IPS DF 6.9 (cell line): ENCODE data around the gene FOXA3.

Experiments used
- DNase-seq: peaks from one replicate; pipeline ENCODE4 v3.0.0-alpha.2; 2013; ENCODE audit warnings: low read depth, low spot score
- H3K27ac ChIP-seq: one replicate; pipeline ENCODE4 v1.5.1; 2013; ENCODE audit warnings: low read length, control low read depth
- H3K27me3 ChIP-seq: 2 replicates; pipeline ENCODE4 v1.6.1; 2013; ENCODE audit warnings: mild to moderate bottlenecking, low read length; ENCODE audit not compliant: control insufficient read depth, insufficient read depth
- H3K36me3 ChIP-seq: 2 replicates; pipeline ENCODE4 v1.6.1; 2013; ENCODE audit warnings: low read length; ENCODE audit not compliant: control insufficient read depth, insufficient read depth
- H3K4me1 ChIP-seq: 2 replicates; pipeline ENCODE4 v1.6.1; 2013; ENCODE audit warnings: low read length; ENCODE audit not compliant: control insufficient read depth, insufficient read depth
- H3K4me3 ChIP-seq: 2 replicates; pipeline ENCODE4 v1.5.1; 2013; ENCODE audit warnings: mild to moderate bottlenecking, low read length
- H3K9me3 ChIP-seq: 2 replicates; pipeline ENCODE4 v1.6.1; 2013; ENCODE audit warnings: low read length, inconsistent platforms; ENCODE audit not compliant: control insufficient read depth, insufficient read depth
- WGBS: extraction: QIAGEN DNeasy Blood & Tissue Kit; methylation state at CpG from one replicate; pipeline ENCODE4 v1.1.7; 2013; ENCODE audit warnings: mixed read lengths, missing lambda C conversion rate; ENCODE audit not compliant: insufficient read length, insufficient coverage; 5-methylcytosine and 5-hydroxymethylcytosine counted together

FOXA3 gene

DNA sequence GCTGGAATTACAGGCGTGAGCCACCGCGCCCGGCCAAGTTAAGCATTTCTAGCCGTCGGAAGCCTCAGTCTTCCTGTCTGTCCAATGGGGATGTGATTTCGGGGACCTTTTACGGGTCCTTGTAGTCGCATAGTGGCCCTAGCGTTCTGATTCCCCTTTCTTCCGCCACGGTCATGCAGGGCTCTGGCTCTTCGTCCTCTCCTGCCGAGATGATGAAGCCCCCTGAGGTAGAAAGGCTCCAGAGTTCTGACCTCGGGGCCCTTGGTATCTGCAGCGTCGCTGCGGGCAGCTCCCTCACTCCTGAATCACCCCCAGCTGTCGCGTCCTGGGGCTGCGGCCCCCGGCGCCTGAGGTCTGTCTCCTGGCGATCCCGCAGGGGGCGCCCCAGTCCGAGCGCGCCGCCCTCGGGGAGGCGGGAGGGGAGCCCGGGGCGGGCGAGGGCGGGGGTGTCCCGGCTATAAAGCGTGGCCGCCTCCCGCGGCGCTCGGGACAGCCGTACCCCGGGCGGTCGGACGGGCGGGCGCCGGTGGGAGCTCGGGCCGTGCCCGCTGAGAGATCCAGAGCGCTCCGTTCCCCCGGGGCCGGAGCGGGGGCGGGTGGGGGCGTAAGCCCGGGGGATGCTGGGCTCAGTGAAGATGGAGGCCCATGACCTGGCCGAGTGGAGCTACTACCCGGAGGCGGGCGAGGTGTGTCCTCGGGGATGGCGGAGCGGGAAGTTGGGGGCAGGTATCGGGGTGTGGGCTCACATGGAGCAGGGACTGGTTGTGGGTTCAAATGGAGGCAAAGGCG lies at the start of gene FOXA3:
FOXA3 (plus strand) TSS at position 487 of the 789 bp plus-strand sequence; CDS start at position 618, 131 bp downstream.
- WGBS: no CpG with 5 or more reads among the region's 71 CpGs
- no peak for DNase-seq

DNA sequence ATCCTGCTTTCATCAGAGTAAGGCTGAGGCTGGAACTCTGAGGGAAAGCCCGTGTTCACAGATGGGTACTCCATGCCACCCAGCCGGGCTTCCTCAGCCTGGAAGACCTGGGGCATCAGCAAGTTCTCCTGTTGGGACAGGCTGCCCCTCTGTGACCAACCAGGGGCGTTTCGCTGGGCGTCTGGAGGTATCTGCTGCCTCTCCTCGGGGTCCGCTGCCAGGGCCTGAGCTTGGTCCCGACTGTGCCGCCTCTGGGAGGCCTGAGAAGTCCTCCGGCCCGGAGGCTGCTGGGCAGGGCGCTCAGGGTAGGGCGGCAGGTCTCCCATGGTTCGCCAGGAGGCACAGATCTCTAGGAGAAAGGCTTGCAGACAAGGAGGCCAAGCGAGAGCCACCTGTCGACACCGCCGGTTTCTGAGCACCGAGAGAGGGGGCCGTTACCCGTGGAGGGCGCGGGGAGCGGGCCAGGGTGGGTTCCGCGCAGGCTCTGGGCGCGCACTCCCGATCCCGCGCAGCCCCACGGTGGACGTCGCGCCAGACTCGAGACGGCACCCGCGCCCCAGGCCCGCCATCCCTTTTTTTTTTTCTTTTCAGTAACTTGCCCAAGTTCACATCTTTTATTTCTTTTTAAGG lies 49.2 kb upstream of the FOXA3 start, which contains the start of gene RSPH6A:
RSPH6A (minus strand) TSS at position 458 of the 630 bp plus-strand sequence; CDS start at position 326, 132 bp downstream.
- Histone ChIP-seq H3K36me3 (no peaks in the 10 kb centered on the region), H3K4me1 (peaks cover 8% of the 10 kb centered on the region; the same call in 1 of the 2 replicates), H3K27ac (no peak within 1 kb of the TSS), H3K4me3 (peak within 1 kb of the TSS; percentile 45; the same call in 1 of the 2 replicates), H3K9me3 (no peaks in the 10 kb centered on the region), H3K27me3 (no peaks in the 10 kb centered on the region)
- no peak for DNase-seq
- WGBS: no CpG with 5 or more reads among the region's 40 CpGs

More for the DNA sequence above, at the start of gene FOXA3:
- Histone ChIP-seq H3K4me1 (no peaks in the 10 kb centered on the region), H3K36me3 (no peaks in the 10 kb centered on the region), H3K27ac (no peak within 1 kb of the TSS), H3K9me3 (no peaks in the 10 kb centered on the region), H3K27me3 (no peaks in the 10 kb centered on the region), H3K4me3 (peak within 1 kb of the TSS; percentile 78; the same call in 1 of the 2 replicates)

GRCh38 chr19:45815481-45816216 lies 48.5 kb upstream of the FOXA3 start:
- H3K27ac ChIP-seq: no peak overlapping the region
- no peaks in the 10 kb centered on the region for H3K27me3 ChIP-seq
- H3K4me3 ChIP-seq: peak overlapping the region; percentile 45; the same call in 1 of the 2 replicates
- H3K9me3 ChIP-seq: no peaks in the 10 kb centered on the region
- H3K4me1 ChIP-seq: peaks cover 8% of the 10 kb centered on the region; the same call in 1 of the 2 replicates
- 0 out of 2 replicates have a peak, but pooled peaks cover under 1% of the 10 kb centered on the region for H3K36me3 ChIP-seq
- no CpG with 5 or more reads among the region's 44 CpGs for WGBS
- peak; percentile 70 for DNase-seq

DNA sequence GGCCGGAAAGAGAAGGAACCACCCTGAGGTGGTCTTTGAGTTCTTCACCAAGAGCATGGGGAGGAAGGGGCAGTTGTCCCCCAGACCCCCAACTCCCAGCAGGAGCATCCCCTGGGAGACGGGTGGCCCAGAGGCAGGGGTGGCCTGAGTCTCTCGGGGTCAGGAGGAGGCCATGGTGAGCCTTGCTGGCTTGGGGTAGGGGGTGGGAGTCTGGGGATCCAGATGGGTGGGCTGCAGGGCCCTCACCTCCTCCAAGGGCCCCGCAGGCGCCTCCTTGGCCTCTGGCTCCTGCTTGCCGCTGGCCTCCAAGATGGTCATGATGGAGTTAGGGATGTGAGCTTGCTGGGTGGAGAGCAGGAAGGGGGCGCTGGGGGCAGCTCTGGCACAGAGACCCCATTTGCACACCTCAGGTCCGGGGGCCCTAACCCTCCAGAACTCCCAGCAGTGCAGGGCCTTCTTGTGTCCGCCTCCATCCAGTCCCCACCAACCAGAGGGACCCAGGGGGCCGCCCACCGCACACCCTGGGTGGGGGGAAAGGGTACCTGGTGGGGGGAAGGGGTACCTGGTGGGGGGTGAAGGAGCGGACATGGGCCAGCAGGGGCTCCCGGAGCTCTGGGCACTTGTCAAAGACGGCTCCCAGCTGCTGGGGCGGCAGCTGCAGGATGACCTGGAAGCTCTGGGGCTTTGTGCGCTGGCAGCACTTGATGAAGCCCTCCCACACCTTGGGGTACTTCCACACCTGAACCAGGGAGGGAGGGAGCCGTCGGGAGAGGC lies 47.7 kb upstream of the FOXA3 start:
- no CpG with 5 or more reads among the region's 18 CpGs for WGBS
- H3K4me3 ChIP-seq: peak overlapping the region; percentile 45; the same call in 1 of the 2 replicates
- DNase-seq: no peak
- H3K27me3 ChIP-seq: no peaks in the 10 kb centered on the region
- no peaks in the 10 kb centered on the region for H3K9me3 ChIP-seq
- 0 out of 2 replicates have a peak, but pooled peaks cover 4% of the 10 kb centered on the region for H3K36me3 ChIP-seq
- H3K4me1 ChIP-seq: peaks cover 8% of the 10 kb centered on the region
- H3K27ac ChIP-seq: no peak overlapping the region

GRCh38 chr19:45817010-45817724 lies 47.0 kb upstream of the FOXA3 start:
- WGBS: no CpG with 5 or more reads among the region's 24 CpGs
- DNase-seq: peak; percentile 96
- Histone ChIP-seq H3K4me1 (peaks cover 8% of the 10 kb centered on the region), H3K36me3 (0 out of 2 replicates have a peak, but pooled peaks cover 4% of the 10 kb centered on the region), H3K9me3 (no peaks in the 10 kb centered on the region), H3K4me3 (peak overlapping the region; percentile 45; the same call in 1 of the 2 replicates), H3K27me3 (no peaks in the 10 kb centered on the region), H3K27ac (no peak overlapping the region)

DNA sequence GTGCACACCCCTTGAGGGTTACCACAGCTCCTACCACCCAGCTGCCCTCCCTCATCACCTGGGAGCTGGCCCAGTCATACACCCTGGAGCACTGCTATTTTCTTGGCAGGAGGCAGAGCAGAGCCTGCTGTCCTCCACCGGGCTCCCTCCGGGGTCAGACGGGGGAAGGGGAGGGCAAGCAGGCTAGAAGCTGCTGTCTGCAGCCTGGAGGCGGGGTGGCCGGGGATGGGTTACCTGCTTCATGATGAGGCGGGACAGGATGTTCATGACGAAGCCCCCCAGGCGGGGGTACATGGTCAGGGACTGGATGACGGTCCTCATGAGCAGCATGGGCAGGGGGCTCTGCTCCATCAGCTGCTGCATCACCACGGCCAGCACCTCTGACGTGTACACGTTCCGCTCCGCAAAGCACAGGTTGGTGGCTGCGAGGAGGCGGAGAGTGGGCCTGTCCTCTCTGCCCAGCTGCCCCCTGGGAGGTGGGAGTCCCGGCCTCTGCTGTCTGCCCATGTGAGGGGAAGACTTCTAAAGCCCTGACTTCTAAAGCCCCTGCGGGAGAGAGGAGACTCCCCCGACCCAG lies 46.3 kb upstream of the FOXA3 start:
- Histone ChIP-seq H3K27ac (no peak overlapping the region), H3K4me3 (no peak overlapping the region), H3K9me3 (no peaks in the 10 kb centered on the region), H3K4me1 (peaks cover 8% of the 10 kb centered on the region), H3K27me3 (no peaks in the 10 kb centered on the region), H3K36me3 (peaks cover 9% of the 10 kb centered on the region; the same call in 1 of the 2 replicates)
- WGBS: no CpG with 5 or more reads among the region's 19 CpGs
- no peak for DNase-seq

DNA sequence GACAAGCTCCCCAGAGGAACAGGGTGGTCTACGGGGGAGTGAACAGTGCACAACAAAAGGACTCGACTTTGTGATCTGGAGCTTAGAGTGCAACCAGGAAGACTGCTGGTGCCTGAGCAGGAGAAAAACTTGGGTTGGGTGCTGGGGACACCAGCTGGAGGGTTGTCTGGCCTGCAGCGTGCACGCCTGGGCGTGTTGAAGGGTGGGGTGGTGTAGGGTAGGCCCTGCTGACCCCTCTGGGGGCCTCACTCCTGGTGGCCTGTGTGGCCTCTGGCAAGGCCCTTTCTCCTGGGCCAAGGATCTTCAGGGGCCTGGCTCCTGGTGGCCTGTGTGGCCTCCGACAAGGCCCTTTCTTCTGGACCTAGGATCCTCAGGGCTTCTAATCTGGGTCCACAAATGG lies 44.4 kb upstream of the FOXA3 start:
- Histone ChIP-seq H3K4me3 (no peak overlapping the region), H3K27me3 (no peaks in the 10 kb centered on the region), H3K4me1 (peaks cover 5% of the 10 kb centered on the region), H3K9me3 (no peaks in the 10 kb centered on the region), H3K27ac (no peak overlapping the region), H3K36me3 (peaks cover 15% of the 10 kb centered on the region)
- WGBS: no CpG with 5 or more reads among the region's 6 CpGs
- no peak for DNase-seq

GRCh38 chr19:45820413-45821102 lies 43.6 kb upstream of the FOXA3 start:
- H3K4me1 ChIP-seq: peaks cover 5% of the 10 kb centered on the region
- H3K9me3 ChIP-seq: no peaks in the 10 kb centered on the region
- no peak overlapping the region for H3K4me3 ChIP-seq
- H3K36me3 ChIP-seq: peaks cover 21% of the 10 kb centered on the region
- DNase-seq: no peak
- H3K27me3 ChIP-seq: no peaks in the 10 kb centered on the region
- no CpG with 5 or more reads among the region's 20 CpGs for WGBS
- H3K27ac ChIP-seq: no peak overlapping the region
